ENCODE data around the gene DLL3.

Gene DLL3

DNA sequence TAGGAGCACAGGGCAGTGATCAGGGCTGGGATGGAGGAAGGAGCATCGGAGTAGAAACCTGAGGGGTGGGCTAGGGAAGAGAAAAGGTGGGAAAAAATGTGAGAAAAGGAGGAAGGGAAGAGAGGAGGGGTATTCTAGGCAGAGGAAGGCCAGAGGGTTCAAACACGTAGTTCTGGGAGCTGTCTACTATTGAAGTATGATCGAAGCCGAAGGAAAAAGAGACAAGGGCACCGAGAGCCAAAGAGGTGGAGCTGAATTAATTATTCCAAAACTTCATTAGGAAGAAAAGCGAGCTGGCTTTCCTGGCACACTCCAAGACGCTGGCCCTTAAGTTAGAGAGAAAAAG is 7.8 kb downstream of the DLL3 start:
- H3K27me3 ChIP-seq (replicated peaks; ENCODE audit: control insufficient read depth, insufficient read depth, low read length), result no peaks in the 10 kb centered on the region
- no peak for DNase-seq (ENCODE audit: extremely low read depth, insufficient read length)
- H3K4me3 ChIP-seq (replicated peaks; ENCODE audit: low read depth, low read length), result no peak overlapping the region

DNA sequence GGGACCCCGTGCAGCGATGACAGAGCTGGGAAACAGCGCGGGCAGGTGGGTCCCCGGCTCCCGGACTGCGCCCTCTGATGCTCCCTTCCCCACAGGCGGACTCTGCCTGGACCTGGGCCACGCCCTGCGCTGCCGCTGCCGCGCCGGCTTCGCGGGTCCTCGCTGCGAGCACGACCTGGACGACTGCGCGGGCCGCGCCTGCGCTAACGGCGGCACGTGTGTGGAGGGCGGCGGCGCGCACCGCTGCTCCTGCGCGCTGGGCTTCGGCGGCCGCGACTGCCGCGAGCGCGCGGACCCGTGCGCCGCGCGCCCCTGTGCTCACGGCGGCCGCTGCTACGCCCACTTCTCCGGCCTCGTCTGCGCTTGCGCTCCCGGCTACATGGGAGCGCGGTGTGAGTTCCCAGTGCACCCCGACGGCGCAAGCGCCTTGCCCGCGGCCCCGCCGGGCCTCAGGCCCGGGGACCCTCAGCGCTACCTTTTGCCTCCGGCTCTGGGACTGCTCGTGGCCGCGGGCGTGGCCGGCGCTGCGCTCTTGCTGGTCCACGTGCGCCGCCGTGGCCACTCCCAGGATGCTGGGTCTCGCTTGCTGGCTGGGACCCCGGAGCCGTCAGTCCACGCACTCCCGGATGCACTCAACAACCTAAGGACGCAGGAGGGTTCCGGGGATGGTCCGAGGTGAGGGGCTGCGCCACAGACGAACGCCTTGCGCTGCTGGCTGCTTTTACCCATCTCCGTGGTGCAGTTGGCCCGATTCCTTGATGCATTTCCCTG is 8.4 kb downstream of the DLL3 start:
- no peaks in the 10 kb centered on the region for H3K27me3 ChIP-seq (replicated peaks; ENCODE audit: control insufficient read depth, insufficient read depth, low read length)
- H3K36me3 ChIP-seq (ENCODE audit: control insufficient read depth, insufficient read depth, low read length), result no peaks in the 10 kb centered on the region
- peak; percentile 91 for DNase-seq (ENCODE audit: extremely low read depth, insufficient read length)
- TF ChIP-seq, protein P1, sequence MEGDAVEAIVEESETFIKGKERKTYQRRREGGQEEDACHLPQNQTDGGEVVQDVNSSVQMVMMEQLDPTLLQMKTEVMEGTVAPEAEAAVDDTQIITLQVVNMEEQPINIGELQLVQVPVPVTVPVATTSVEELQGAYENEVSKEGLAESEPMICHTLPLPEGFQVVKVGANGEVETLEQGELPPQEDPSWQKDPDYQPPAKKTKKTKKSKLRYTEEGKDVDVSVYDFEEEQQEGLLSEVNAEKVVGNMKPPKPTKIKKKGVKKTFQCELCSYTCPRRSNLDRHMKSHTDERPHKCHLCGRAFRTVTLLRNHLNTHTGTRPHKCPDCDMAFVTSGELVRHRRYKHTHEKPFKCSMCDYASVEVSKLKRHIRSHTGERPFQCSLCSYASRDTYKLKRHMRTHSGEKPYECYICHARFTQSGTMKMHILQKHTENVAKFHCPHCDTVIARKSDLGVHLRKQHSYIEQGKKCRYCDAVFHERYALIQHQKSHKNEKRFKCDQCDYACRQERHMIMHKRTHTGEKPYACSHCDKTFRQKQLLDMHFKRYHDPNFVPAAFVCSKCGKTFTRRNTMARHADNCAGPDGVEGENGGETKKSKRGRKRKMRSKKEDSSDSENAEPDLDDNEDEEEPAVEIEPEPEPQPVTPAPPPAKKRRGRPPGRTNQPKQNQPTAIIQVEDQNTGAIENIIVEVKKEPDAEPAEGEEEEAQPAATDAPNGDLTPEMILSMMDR (IDR thresholded peaks at IDR 0.05; ENCODE audit: insufficient read depth, low read length, poor library complexity, severe bottlenecking), result no peak
- peak overlapping the region; percentile 68 for H3K4me3 ChIP-seq (replicated peaks; ENCODE audit: low read depth, low read length)

More for the DNA sequence above, 7.8 kb downstream of the DLL3 start:
- H3K36me3 ChIP-seq (ENCODE audit: control insufficient read depth, insufficient read depth, low read length), result no peaks in the 10 kb centered on the region
- TF ChIP-seq, protein P1 (IDR thresholded peaks at IDR 0.05; ENCODE audit: insufficient read depth, low read length, poor library complexity, severe bottlenecking), result no peak

DNA sequence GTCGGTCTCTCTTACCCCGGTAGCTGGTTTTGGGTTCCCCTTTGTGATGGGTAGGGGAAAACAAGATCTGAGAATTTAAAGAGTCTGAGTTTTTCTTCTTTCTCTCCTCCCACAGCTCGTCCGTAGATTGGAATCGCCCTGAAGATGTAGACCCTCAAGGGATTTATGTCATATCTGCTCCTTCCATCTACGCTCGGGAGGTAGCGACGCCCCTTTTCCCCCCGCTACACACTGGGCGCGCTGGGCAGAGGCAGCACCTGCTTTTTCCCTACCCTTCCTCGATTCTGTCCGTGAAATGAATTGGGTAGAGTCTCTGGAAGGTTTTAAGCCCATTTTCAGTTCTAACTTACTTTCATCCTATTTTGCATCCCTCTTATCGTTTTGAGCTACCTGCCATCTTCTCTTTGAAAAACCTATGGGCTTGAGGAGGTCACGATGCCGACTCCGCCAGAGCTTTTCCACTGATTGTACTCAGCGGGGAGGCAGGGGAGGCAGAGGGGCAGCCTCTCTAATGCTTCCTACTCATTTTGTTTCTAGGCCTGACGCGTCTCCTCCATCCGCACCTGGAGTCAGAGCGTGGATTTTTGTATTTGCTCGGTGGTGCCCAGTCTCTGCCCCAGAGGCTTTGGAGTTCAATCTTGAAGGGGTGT is 9.1 kb downstream of the DLL3 start:
- H3K4me3 ChIP-seq (replicated peaks; ENCODE audit: low read depth, low read length), result peak overlapping the region; percentile 68
- no peaks in the 10 kb centered on the region for H3K27me3 ChIP-seq (replicated peaks; ENCODE audit: control insufficient read depth, insufficient read depth, low read length)
- no peak for DNase-seq (ENCODE audit: extremely low read depth, insufficient read length)
- TF ChIP-seq, protein P1 (IDR thresholded peaks at IDR 0.05; ENCODE audit: insufficient read depth, low read length, poor library complexity, severe bottlenecking), result no peak
- no peaks in the 10 kb centered on the region for H3K36me3 ChIP-seq (ENCODE audit: control insufficient read depth, insufficient read depth, low read length)

DNA sequence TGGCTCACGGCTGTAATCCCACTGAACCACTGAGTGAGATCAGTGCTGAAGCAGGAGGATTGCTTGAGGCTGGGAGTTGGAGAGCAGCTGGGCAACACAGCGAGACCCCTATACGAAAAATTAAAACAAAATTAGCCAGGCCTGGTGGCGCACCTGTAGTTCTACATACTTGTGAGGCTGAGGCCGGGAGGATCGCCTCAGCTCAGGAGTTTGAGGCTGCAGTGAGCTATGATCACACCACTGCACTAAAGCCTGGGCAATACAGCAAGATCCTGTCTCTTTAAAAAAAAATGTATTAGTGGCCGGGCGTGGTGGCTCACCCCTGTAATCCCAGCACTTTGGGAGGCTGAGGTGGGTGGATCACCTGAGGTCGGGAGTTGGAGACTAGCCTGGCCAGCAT is 9.9 kb downstream of the DLL3 start:
- no peak for DNase-seq (ENCODE audit: extremely low read depth, insufficient read length)
- no peak overlapping the region for H3K4me3 ChIP-seq (replicated peaks; ENCODE audit: low read depth, low read length)
- no peaks in the 10 kb centered on the region; the same call in 1 of the 2 replicates for H3K27me3 ChIP-seq (replicated peaks; ENCODE audit: control insufficient read depth, insufficient read depth, low read length)
- TF ChIP-seq, protein P1 (IDR thresholded peaks at IDR 0.05; ENCODE audit: insufficient read depth, low read length, poor library complexity, severe bottlenecking), result no peak
- H3K36me3 ChIP-seq (ENCODE audit: control insufficient read depth, insufficient read depth, low read length), result no peaks in the 10 kb centered on the region

DNA sequence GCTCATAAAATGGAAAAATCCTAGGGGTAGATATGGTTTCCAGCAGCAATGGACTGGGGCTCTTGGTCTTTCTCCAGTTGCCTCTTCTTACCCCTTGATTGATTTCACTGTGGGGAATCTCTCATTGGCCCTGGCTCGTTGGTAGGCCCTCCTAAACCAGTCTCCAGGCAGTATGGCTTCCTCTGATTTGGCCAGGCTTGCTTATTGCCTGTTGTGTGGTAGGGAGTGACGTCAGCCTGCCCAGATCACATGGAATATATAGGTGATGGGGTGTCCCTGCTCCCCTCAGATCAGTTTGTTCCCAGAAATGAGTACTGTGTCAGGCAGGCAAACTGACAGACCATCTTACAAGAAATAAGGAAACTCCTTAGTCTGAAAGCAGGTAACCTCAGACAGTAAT is 10.5 kb downstream of the DLL3 start:
- TF ChIP-seq, protein P1 (IDR thresholded peaks at IDR 0.05; ENCODE audit: insufficient read depth, low read length, poor library complexity, severe bottlenecking), result no peak

More for the DNA sequence above, 10.5 kb downstream of the DLL3 start:
- Histone ChIP-seq H3K36me3 (ENCODE audit: control insufficient read depth, insufficient read depth, low read length) (no peaks in the 10 kb centered on the region), H3K27me3 (replicated peaks; ENCODE audit: control insufficient read depth, insufficient read depth, low read length) (no peaks in the 10 kb centered on the region; the same call in 1 of the 2 replicates), H3K4me3 (replicated peaks; ENCODE audit: low read depth, low read length) (no peak overlapping the region)
- no peak for DNase-seq (ENCODE audit: extremely low read depth, insufficient read length)
